GM18511 (cell line): ENCODE results near the gene HOOK1.
"Not testable (repeated sequence)": the region's sequence is repeated elsewhere in the genome, so short reads cannot be mapped to it uniquely, and the experiment has no call there.

Experiments
- ATAC-seq: cut with Tn5 transposase; IDR thresholded peaks from one replicate; pipeline ENCODE4 v1.9.1; 2021; ENCODE audit warnings: mild to moderate bottlenecking, moderate library complexity; ENCODE audit not compliant: unreplicated experiment

HOOK1 gene

DNA sequence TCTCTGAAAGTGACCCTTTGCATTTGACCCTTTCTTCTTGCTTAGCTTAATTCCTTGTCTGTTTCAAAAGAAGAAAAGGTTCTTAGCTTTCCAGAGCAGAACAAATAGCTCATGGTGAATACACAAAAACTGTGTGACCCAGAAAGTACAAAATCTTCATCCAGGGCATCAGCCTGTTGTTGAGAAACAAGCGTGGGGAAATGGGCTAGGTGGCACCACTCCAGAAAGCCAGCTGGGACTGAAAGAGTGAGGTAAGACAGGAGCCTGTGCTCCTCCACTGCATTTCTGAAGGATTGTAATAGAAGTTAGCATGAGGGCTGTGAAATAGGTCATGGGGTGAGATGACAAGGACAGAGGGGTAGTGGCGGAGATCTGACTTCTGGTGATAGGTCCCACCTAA lies 66.0 kb downstream of the HOOK1 start:
- no peak for ATAC-seq

DNA sequence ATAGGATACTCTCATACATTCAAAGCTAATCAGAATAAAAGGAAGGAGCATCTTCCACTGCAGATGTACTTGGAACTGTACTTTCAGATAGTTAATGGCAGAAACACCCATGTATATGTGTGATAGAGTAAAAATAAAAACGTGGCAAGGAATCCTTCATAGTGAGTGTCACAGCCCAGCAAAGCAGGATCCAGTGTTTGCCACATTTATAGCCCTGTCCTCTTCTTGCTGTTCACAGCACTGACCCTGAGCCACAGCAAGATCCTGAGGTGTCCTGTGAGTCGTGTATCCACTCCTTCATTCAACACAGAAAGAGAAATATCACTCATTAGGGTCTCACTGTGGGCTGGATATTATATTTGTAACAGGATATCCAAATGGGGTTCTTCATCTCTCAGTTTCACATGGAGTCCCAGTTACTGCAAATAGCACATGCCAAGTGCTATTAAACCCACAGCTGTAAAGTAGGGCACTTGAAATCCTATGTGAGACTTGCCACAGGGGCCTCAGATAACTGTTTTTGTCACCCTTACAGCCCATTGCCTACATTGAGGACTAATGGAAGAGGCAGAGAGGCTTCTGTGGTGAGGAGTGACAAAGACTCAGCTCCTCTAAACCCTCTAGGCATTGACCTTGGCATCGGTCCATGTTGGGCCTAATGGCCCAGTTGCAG lies 70.5 kb downstream of the HOOK1 start:
- ATAC-seq: no peak

DNA sequence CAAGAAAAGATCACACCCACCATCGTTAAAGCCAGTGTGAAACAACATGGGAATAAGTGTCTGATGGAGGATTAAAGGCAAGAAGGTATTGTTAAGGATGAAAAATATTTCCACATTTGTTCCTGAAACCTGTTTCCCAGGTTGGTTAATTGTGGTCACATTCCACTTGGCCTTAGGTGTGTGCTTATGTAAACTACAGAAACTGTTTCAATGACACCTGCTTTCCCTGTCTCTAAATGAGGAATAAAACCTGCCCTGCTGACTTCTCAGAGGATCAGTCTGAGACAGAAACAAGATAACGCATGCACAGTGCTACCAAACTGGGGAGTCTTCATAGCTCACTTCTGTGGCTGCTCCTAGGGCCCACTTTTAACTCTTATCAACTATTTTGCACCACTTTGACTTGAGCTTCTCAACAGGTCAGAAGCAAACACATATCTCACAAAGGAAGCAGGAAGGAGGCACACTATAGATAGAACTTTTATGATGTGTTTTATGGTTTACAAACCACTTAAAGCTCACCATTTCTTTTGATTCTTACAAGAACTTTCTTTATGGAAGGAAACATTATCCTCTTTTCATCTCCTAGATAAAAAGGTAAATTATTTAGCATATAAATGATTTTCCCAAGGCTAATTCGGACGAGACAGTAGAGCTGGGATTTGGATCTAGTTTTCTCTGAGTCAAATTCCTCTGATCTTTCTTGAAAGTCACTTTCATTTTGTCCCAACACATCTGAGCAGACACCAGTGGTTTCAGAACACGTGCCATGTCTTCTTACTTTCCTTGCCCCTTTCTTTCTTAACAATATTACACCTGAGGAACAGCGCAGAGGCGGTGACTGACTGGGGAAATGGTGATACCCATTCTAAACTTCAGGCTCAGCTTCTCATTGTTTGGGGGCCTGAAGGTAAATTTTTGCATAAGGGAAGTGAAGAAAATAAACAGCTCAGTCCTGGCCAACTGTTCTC lies 78.4 kb downstream of the HOOK1 start:
- no peak for ATAC-seq

DNA sequence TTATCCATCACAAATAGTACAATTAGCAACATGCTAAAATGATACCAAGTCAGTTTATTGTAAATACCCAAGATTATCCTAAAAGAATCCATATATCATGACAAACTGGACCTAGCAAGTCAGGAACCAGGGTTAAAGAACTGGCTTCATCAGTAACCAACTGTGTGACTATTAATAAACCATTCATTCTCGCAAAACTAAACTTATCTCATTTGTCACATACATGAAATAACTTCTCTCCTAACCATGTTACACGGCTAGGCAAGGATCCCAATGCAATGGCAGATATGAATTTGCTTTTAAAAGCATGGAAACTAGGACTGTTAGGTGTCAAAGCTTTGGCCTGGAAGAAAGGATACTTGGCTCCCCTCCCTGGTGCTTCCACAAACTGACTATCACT lies 82.4 kb downstream of the HOOK1 start:
- ATAC-seq: no peak

DNA sequence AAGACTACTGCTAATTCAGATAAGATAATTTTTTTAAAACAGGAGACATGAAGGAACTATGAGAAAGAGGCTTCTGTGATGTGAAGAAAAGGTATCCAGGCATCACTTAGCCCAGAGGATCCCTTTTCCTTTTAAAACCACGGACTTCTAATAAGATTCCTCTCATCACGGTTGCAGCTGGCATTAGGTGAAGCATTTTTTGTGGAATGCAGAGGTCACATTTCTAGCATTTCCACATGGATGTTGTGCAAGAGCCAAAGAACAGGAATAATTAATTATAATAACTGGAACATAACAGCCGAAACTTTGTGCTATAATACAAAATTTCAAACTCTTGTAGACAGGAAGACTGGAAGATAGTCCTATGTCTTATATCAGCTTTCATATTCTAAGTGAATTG lies 84.2 kb downstream of the HOOK1 start:
- ATAC-seq: no peak

DNA sequence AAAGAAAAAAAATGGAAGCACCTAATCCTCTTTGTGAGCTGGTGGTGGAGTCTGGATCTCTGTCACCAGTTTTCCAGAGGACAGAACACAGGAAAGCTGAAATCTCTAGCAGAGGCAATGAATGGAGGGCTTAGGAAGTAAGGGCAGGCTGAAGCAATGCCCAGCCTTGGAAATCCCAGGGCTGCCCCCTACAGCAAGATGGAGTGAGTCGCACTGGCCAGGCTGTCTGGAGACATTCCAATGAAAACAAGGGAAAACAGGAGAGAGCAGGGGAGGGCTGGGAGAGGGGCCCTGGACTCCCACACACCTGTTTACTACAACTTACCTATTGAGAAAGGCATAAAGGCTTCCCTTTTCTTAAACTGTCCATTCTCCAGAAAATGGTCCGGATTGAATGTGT lies 85.9 kb downstream of the HOOK1 start:
- ATAC-seq: no peak

DNA sequence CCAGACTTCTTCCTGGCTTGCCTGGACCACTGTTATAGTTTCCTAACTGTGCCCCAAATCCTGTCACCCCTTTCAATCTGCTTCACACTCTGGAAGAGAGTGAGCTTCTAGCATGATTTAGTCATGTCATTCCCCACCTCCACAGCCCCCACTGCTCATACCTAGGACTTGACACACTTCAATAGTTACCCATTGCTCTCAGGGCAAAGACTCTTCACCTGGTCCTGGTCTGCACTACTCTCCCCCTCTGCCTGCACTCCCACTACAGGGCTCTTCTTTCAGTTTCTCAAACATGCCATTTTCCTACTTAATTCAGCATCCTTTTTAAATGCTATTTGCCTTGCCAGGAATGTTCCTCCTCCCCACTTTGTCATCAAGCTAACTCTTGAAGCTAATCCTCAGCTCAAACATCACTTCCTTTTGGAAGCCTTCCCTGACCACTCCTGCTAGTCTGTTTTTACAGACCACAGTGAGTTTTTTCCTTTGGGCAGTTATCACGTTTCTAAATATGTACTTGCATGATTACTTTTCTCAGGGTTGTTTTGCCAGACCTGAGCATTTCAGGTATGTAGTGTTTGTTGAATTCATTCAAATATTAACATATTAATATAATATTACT lies 87.1 kb downstream of the HOOK1 start:
- no peak for ATAC-seq

DNA sequence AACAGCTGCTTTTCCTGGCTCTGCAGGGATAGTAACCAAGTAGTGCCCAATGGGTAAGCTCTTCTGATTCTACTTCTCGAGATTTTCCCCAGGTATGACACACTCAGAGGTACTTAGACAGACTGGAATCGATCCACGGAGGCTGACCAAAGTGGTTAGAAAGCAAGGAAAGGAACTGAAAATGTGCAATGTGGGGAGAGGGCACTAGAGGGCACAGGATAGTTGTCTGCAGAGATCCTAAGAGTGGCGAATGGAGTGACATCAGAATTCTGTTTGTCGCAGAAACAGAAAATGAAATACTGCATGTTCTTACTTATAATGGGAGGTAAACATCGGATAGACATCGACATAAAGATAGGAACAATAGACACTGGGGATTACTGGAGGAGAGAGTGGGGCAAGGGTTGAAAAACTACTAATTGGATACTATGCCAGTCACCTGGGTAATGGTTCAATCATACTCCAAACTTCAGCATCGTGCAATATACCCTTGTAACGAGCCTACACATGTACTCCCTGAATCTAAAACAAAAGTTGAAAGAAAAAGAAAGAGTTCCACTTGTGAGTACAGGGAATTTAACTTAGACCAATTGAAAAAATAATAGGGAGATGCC lies 88.5 kb downstream of the HOOK1 start:
- ATAC-seq: peak; percentile 89

DNA sequence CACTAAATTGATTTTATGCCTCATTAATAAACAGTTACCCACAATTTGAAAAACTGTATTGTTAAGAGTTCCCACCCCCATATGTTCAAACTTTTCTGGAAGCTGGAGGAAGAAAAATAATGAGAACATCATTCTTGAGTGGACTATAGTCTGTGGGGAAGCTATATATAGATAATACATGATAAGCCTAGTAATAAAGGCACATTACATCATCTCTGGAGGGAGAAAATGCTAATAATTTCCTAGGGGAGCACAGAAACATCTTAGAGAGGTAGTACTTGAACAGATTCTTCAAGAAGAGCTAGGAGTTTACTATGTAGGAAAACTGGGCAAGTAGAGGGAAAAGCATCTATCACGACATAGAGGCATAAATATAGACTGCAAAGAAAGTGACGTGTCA lies 92.2 kb downstream of the HOOK1 start:
- ATAC-seq: no peak

DNA sequence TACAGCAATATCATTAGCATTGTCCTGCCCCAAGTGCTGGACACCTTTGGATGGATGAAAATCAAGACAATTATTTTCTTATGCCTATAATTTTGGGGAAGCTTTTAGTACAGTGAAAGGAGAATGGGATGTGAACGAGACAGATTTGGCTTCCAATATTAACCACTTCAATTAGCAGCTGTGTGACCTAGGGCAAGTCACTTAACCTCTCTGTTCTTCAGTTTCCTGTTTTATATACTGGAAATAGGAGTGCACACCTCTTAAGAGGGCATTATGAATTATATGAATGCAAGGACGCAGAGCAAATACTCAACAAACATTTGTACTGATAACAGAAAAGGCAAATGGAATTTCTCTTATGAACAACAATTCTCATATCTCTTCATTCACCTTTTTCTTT lies 93.3 kb downstream of the HOOK1 start:
- ATAC-seq: no peak

DNA sequence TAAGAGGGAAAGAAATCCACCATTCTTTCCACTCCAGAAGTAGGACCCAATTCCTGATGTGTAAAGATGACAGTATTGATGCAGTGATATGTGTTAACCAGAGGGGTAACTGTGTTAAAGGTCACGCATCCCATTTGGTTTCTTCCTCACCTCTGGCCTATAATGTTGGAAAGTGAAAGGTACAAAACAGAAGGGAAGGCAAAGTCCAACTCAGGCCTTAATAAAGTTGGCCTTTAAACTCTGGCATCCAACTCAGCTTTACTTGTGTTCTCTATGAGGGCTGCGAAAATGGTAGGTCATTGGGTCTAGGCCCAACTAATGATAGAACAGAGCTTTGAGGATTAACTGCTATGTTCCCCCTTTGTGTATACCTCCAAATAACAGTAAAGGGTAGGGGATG lies 93.9 kb downstream of the HOOK1 start:
- ATAC-seq: no peak

DNA sequence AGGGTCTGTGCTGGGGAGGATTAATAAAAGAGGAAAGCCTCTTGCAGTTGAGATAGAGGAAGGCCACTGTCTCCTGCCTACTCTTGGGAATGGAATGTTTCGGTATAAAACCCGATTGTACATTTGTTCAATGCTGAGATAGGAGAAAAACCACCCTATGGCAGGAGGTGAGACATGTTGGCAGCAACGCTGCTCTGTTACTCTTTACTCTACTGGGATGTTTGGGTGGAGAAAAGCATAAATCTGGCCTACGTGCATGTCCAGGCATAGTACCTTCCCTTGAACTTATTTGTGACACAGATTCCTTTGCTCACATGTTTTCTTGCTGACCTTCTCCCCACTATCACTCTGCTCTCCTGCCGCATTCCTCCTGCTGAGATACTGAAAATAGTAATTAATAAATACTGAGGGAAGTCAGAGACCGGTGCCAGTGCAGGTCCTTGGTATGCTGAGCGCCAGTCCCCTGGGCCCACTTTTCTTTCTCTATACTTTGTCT lies 100.1 kb downstream of the HOOK1 start:
- not testable (repeated sequence) for ATAC-seq

DNA sequence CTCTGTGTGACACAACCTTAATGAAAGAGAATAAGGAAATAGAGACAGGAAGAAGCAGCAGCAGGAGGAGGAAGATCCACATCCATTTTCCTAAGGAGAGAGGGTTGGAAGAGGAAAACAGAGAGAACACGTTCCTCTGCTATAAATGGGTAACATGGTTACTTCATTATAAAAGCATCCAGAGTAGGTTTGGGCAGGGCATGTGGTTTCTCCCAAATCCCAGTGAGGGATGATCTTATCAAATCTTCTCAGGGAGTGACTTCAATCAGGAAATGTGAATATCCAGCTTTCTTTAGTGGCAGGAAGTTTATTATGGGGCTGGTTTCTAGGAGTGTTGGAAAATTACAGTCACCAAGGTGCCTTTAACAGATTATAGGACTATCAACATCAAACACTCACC lies 100.8 kb downstream of the HOOK1 start:
- no peak for ATAC-seq

DNA sequence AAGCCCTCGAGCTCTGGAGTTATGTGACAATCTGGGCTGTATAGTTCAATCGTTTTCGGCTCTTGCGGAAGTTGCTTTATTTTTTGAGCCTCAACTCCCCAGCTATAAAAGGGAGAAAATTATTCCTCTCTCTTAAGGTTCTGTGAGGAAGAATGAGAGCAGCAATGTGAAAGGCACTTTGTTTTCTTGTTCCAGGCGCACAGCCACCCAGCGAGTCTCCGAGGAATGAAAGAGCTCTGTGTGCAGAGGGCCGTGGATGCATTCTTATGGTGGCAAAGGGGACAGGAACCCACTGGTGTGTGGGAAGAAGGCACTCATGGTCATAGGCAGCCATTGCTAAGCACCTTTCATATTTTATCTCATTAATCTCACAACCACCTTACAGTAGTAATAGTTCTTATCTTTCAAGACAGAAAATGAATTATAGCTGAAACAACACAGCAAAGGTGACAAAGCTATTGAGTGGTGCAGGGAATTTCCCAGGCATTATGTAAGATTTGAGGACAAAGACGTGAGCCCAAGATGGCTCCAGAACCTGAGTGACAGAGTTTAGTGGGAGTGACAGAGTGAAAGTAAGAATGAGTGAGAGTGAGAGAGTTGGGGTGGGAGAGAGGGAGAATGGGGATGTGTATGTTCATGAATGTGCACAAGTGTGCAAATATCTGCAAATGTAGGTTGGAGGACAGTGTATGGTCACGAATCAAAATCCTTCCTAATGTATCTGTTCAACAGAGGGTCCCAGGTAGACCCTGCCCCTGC lies 102.5 kb downstream of the HOOK1 start:
- ATAC-seq: no peak

DNA sequence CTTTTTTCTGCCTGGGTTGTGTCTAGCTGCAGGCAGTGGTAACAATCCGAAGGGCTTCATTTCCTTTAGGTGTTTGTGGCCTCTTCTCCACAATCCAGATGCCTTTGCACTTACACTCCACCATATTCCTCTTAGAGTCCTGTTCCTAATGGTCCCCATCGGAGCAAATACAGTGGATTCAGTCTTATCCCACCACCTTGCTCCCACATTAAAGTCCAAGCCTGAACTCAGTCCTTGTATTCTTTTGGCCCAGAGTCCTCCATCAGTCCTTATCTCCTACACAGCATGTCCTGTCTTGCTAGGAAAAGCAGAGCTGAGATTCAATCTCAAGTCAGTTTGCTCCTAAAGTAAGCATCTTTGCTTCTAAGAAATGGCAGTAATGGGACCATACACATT lies 103.0 kb downstream of the HOOK1 start:
- ATAC-seq: no peak

DNA sequence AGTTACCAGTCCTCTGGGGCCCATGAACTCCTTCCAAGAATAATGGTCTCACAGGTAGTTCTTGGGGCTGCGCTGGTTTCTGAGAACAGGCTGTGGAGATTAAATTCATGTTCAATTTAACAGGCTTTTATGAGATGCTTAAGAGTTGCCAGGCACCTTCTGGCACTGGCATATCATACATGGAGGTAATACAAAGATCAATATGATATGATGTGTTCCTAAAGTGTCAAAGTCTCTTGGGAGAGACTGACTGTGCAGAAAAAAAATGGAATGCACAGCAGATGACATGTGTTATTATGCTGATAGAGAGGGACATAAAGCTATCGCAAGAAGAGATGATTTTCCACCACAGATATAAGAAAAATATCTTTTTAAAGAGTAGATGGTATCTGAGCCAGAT lies 105.0 kb downstream of the HOOK1 start:
- no peak for ATAC-seq

DNA sequence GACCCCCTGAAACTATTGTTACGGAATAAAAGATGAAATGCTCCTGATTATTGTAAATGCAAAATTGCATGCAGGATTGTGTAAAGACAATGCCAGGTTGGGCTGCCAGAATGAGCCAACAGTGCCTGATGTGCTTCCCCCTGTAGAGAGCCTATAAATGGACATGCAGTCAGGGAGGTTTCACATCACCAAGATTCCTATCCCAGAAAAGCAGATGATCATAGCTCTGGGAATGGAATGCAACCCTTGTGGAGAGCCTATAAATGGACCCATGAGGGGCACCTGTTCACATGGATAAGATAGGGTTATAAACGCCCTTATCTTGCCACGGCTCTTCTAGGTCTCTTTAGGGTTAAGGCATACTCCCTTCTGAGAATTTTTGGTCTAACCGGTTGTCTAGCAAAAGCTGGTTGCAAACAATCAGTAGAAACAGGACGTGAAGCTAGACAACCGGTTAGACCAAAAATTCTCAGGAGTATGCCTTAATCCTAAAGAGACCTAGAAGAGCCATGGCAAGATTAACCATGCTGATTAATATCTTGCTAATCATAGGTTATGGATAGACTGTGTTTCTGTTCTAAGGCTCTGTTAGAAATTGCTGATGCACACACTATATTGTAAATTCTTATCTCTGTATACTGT lies 106.6 kb downstream of the HOOK1 start:
- not testable (repeated sequence) for ATAC-seq

DNA sequence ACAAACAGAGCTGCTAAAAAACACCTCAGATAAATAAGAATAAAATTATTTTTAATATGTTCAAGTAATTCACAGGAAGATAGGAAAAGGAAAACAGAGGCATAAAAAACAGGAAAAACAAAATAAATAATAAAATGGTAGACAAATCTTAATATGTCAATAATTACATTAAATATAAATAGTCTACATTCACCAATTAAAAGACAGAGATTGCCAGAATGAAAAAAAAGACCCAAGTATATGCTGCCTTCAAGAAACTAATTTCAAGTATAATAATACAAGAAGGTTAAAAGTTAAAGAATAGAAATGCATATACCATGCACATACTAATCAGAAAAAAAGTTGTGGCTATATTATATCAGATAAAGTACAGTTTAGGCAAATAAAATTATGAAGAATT lies 109.9 kb downstream of the HOOK1 start:
- no peak for ATAC-seq
